Activated naive CD8-positive, alpha-beta T cell treated with anti-CD3 and anti-CD28 coated beads, Interleukin-2, amount 10 ng/mL, durations not matched to agents 7 days and 5 days (primary cell): Measurements from ENCODE around the gene SPACA9. TPM values are rescaled to one million over a fixed set of nuclear protein-coding genes. Genes with fewer than 3 reads are reported as not detected.

Experiments used
- total RNA-seq, 2 experiments: library from RNA; stranded (reverse); gene quantifications; one replicate each; pipeline ENCODE4 v1.2.3, GENCODE V29; 2021

Gene SPACA9
- total RNA-seq, 2 experiments from 2014 or later = 4.1 to 6.3 TPM

Other genes with a start within 250 kb of the SPACA9 start
- 10 to 100 TPM; 13.8 to 14.9 TPM for gene DDX31, start 208.9 kb upstream of the SPACA9 start, total RNA-seq
- 10 to 100 TPM; 11.4 to 11.7 TPM for gene GTF3C4, start 208.4 kb upstream of the SPACA9 start, total RNA-seq
- gene AK8, start 614 bp upstream of the SPACA9 start, total RNA-seq = under 1 TPM in 1 of 2 experiments, not detected in 1; 0.30 TPM
- gene TSC1, start 65.7 kb downstream of the SPACA9 start, total RNA-seq = 10 to 100 TPM; 38.5 to 43.0 TPM
- gene GFI1B, start 99.8 kb downstream of the SPACA9 start, total RNA-seq = not detected
- gene GTF3C5, start 152.1 kb downstream of the SPACA9 start, total RNA-seq = 10 to 100 TPM; 86.4 to 97.5 TPM
- 1 to 10 TPM; 1.4 to 2.3 TPM for gene CEL, start 183.1 kb downstream of the SPACA9 start, total RNA-seq
- gene RALGDS, start 242.3 kb downstream of the SPACA9 start, total RNA-seq = 100 to 1,000 TPM; 130 to 134 TPM